A549 (cell line): Measurements from ENCODE around the gene LRCH1. TPM values are rescaled to one million over a fixed set of nuclear protein-coding genes. Genes with fewer than 3 reads are reported as not detected.

Experiments
- ATAC-seq, 2 experiments: fragments of 200-7000 bp in 1 of 2; fragments of >200 bp in 1 of 2; cut with Nextera tagmentation in 1 of 2; cut with Tn5 transposase in 1 of 2; 3 replicates each; pipeline versions ENCODE4 v1.8.0 to v1.9.1; 2018 to 2020; ENCODE audit warnings: mild to moderate bottlenecking in 1 of 2, moderate library complexity in 1 of 2
- CTCF ChIA-PET: fragments of 300-600 bp; sonication (Branson Sonifier 250); formaldehyde crosslinking; extraction: SDS; loops from one replicate; lab custom pipeline; 2021; ENCODE audit warnings: antibody characterized with exemption, inconsistent platforms; lab: Yijun Ruan, JAX
- POLR2A ChIA-PET: fragments of 350-600 bp; formaldehyde crosslinking; extraction: SDS; loops from one replicate; lab custom pipeline; 2021; ENCODE audit warnings: antibody characterized with exemption, inconsistent platforms; lab: Yijun Ruan, JAX
- DNase-seq, 2 experiments: peaks; one replicate each; pipeline versions ENCODE4 v3.0.0 to v3.0.0-alpha.2; 2011 to 2016; ENCODE audit warnings: low read depth in 1 of 2, low spot score in 1 of 2
- FAIRE-seq: peaks from 2 replicates; lab custom pipeline; 2011; peaks lifted over from hg19 to GRCh38; lab: Jason Lieb, UNC
- H3K27ac ChIP-seq, 2 experiments: fragments of >200 bp; sonication (Bioruptor Twin); formaldehyde crosslinking; 3 replicates each; pipeline ENCODE4 v1.5.1; 2016 to 2017
- H3K4me1 ChIP-seq: fragments of >200 bp; sonication (Bioruptor Twin); formaldehyde crosslinking; 3 replicates; pipeline ENCODE4 v1.6.1; 2016
- H3K4me2 ChIP-seq: fragments of >200 bp; sonication (Bioruptor Twin); formaldehyde crosslinking; 3 replicates; pipeline ENCODE4 v1.6.1; 2016
- H3K4me3 ChIP-seq: fragments of >200 bp; sonication (Bioruptor Twin); formaldehyde crosslinking; 3 replicates; pipeline ENCODE4 v1.5.1; 2016
- H3K9me3 ChIP-seq: fragments of >200 bp; sonication (Bioruptor Twin); formaldehyde crosslinking; 3 replicates; pipeline ENCODE4 v1.6.1; 2016
- BCL3 ChIP-seq: fragments of >200 bp; sonication (Bioruptor Twin); formaldehyde crosslinking; IDR thresholded peaks from 3 replicates; pipeline ENCODE4 v1.6.1; 2016
- BHLHE40 ChIP-seq: IDR thresholded peaks from 2 replicates; pipeline ENCODE4 v1.6.1; 2012; ENCODE audit warnings: low read depth, low read length, inconsistent platforms
- CHD2 ChIP-seq: fragments of 150-350 bp; IDR thresholded peaks from 2 replicates; pipeline ENCODE4 v1.6.1; 2014; ENCODE audit warnings: low read length; ENCODE audit not compliant: partially characterized antibody
- E2F6 ChIP-seq: IDR thresholded peaks from 2 replicates; pipeline ENCODE4 v1.6.1; 2012; ENCODE audit warnings: low read depth, borderline replicate concordance
- EHMT2 ChIP-seq: fragments of 200-600 bp; sonication (generic); IDR thresholded peaks from 2 replicates; pipeline ENCODE4 v1.6.1; 2016; ENCODE audit warnings: antibody characterized with exemption, low read depth, mild to moderate bottlenecking, moderate library complexity
- ELK1 ChIP-seq: fragments of 150-350 bp; IDR thresholded peaks from 2 replicates; pipeline ENCODE4 v1.6.1; 2014; ENCODE audit warnings: low read depth, mild to moderate bottlenecking, low read length
- FOSL2 ChIP-seq, 2 experiments: fragments of 450-650 bp in 1 of 2; fragments of >200 bp in 1 of 2; sonication (Bioruptor Twin) in 1 of 2; formaldehyde crosslinking; IDR thresholded peaks; 2 replicates each; pipeline versions ENCODE4 v1.5.0 to v1.6.1; 2016 to 2020; ENCODE audit warnings: mild to moderate bottlenecking in 1 of 2, moderate library complexity in 1 of 2
- GATA3 ChIP-seq: IDR thresholded peaks from 2 replicates; pipeline ENCODE4 v1.6.1; 2012; ENCODE audit warnings: borderline replicate concordance
- HES2 ChIP-seq: fragments of >200 bp; sonication (Bioruptor Twin); formaldehyde crosslinking; IDR thresholded peaks from 2 replicates; pipeline ENCODE4 v1.6.1; 2016
- HEYL ChIP-seq: fragments of 250-450 bp; sonication (Bioruptor Pico); IDR thresholded peaks from 2 replicates; pipeline ENCODE4 v1.8.0; 2021; ENCODE audit warnings: mild to moderate bottlenecking, moderate library complexity
- HMGXB4 ChIP-seq: fragments of 250-450 bp; sonication (Bioruptor Pico); IDR thresholded peaks from 2 replicates; pipeline ENCODE4 v1.5.0; 2021; ENCODE audit warnings: mild to moderate bottlenecking, moderate library complexity, borderline replicate concordance
- HOXA7 ChIP-seq: fragments of 250-450 bp; sonication (Bioruptor Pico); IDR thresholded peaks from 2 replicates; pipeline ENCODE4 v1.5.0; 2020; ENCODE audit warnings: mild to moderate bottlenecking, moderate library complexity
- JUNB ChIP-seq: fragments of >200 bp; sonication (Bioruptor Twin); formaldehyde crosslinking; IDR thresholded peaks from 2 replicates; pipeline ENCODE4 v1.6.1; 2016
- KDM5A ChIP-seq: fragments of 200-600 bp; sonication (generic); IDR thresholded peaks from 2 replicates; pipeline ENCODE4 v1.6.1; 2016; ENCODE audit warnings: antibody characterized with exemption, mild to moderate bottlenecking
- MAX ChIP-seq: IDR thresholded peaks from 2 replicates; pipeline ENCODE4 v1.6.1; 2012
- MAZ ChIP-seq: fragments of 150-350 bp; IDR thresholded peaks from 2 replicates; pipeline ENCODE4 v1.6.1; 2014; ENCODE audit warnings: antibody characterized with exemption, low read depth, low read length, borderline replicate concordance
- MYC ChIP-seq: IDR thresholded peaks from 2 replicates; pipeline ENCODE4 v1.6.1; 2012; ENCODE audit warnings: mild to moderate bottlenecking, inconsistent platforms, low read length, improper control_type of control experiment, borderline replicate concordance
- NPAS2 ChIP-seq: fragments of 250-450 bp; sonication (Bioruptor Pico); IDR thresholded peaks from 2 replicates; pipeline ENCODE4 v1.8.0; 2022; ENCODE audit warnings: mild to moderate bottlenecking, moderate library complexity, borderline replicate concordance
- PBX3 ChIP-seq: IDR thresholded peaks from 2 replicates; pipeline ENCODE4 v1.6.1; 2012
- PHF8 ChIP-seq: fragments of 200-600 bp; sonication (generic); IDR thresholded peaks from 2 replicates; pipeline ENCODE4 v1.6.1; 2016; ENCODE audit warnings: low read depth, mild to moderate bottlenecking, antibody characterized with exemption, moderate library complexity, borderline replicate concordance
- POLR2AphosphoS2 ChIP-seq: conservative IDR thresholded peaks from 2 replicates; pipeline ENCODE4 v1.6.1; 2012; ENCODE audit warnings: low read length, improper control_type of control experiment, inconsistent platforms
- RAD21 ChIP-seq, 2 experiments: fragments of >200 bp in 1 of 2; sonication (Bioruptor Twin) in 1 of 2; formaldehyde crosslinking in 1 of 2; IDR thresholded peaks in 1 of 2; conservative IDR thresholded peaks in 1 of 2; 2 replicates in 1 of 2; 3 replicates in 1 of 2; pipeline ENCODE4 v1.6.1; 2012 to 2018; ENCODE audit warnings: inconsistent platforms in 1 of 2
- RCOR1 ChIP-seq: fragments of 150-350 bp; IDR thresholded peaks from 2 replicates; pipeline ENCODE4 v1.6.1; 2014; ENCODE audit warnings: antibody characterized with exemption, low read length, low read depth
- RFX5 ChIP-seq: fragments of 450-650 bp; IDR thresholded peaks from 2 replicates; pipeline ENCODE4 v1.7.1; 2014; ENCODE audit warnings: antibody characterized with exemption, mild to moderate bottlenecking, moderate library complexity
- TP53 ChIP-seq: fragments of 250-450 bp; sonication (Bioruptor Pico); IDR thresholded peaks from 2 replicates; pipeline ENCODE4 v1.5.0; 2021; ENCODE audit warnings: mild to moderate bottlenecking, moderate library complexity
- USF2 ChIP-seq: fragments of 450-650 bp; IDR thresholded peaks from 2 replicates; pipeline ENCODE4 v1.6.1; 2014; ENCODE audit warnings: antibody characterized with exemption
- ZC3H11A ChIP-seq: fragments of 450-650 bp; IDR thresholded peaks from 2 replicates; pipeline ENCODE4 v1.6.1; 2014; ENCODE audit warnings: antibody characterized with exemption, mild to moderate bottlenecking
- WGBS: methylation state at CpG from one replicate; pipeline ENCODE4 v1.1.6; 2017; ENCODE audit errors: missing lambda C conversion rate; 5-methylcytosine and 5-hydroxymethylcytosine counted together
- polyA plus RNA-seq, 4 experiments: library from polyadenylated mRNA; depleted of rRNA in 3 of 4; stranded (reverse); fragments of >200 nt; fragmentation: RNase III in 1 of 4; extraction: RNeasy Plus Mini Kit Qiagen cat#74134 plus additional on column Dnase treatment in 1 of 4; gene quantifications; 2 replicates in 3 of 4; 3 replicates in 1 of 4; pipeline ENCODE4 v1.2.3, GENCODE V29; 2011 to 2017

Gene LRCH1
- polyA plus RNA-seq, 2 of the 4 experiments (the other 2 are of a cell fraction), result 8.5 to 16.4 TPM

- Histone ChIP-seq H3K9me3 (no peaks in the 10 kb centered on the region), H3K4me2 (no peak overlapping the region), H3K4me3 (no peak overlapping the region), H3K4me1 (peaks cover 10% of the 10 kb centered on the region; the same call in 2 of the 3 replicates), H3K27ac (no peak overlapping the region)
- TF ChIP-seq E2F6, result no peak
- no peak for TF ChIP-seq MAZ
- no peak for TF ChIP-seq USF2
- TF ChIP-seq JUNB, result no peak
- TF ChIP-seq FOSL2 (IDR thresholded peaks at IDR 0.05), result no peak
- TF ChIP-seq FOSL2 (CRISPR knock-in tag; IDR thresholded peaks at IDR 0.05), result no peak
- no peak for TF ChIP-seq GATA3
- TF ChIP-seq MYC, result no peak
- TF ChIP-seq CHD2, result no peak
- no peak for TF ChIP-seq NPAS2 (CRISPR knock-in tag)
- TF ChIP-seq RFX5, result no peak
- no peak for TF ChIP-seq HEYL (CRISPR knock-in tag)
- no peak for TF ChIP-seq ELK1
- TF ChIP-seq HMGXB4, result no peak
- no peak for TF ChIP-seq MAX
- TF ChIP-seq EHMT2, result no peak
- TF ChIP-seq ZC3H11A, result no peak
- TF ChIP-seq HES2, result no peak
- 88% methylated on average over 6 of the region's 6 CpGs for WGBS
- ChIA-PET POLR2A (no interaction called here), CTCF (no interaction called here)
- DNase-seq, result no peak
- no peak for FAIRE-seq
- no peak for ATAC-seq
Measured at GRCh38 chr13:46712524-46712923, 159.6 kb downstream of the LRCH1 start.

GRCh38 chr13:46715363-46715762, 162.4 kb downstream of the LRCH1 start:
- ATAC-seq (no peak), FAIRE-seq (no peak), DNase-seq (no peak)
- ChIA-PET CTCF (interaction anchor here (1.9 kb wide), 1 partner anchor 164 kb away, joined by 5 read pairs; no protein-coding TSS in a partner anchor), POLR2A (no interaction called here)
- Histone ChIP-seq H3K9me3 (no peaks in the 10 kb centered on the region), H3K4me1 (peaks cover 13% of the 10 kb centered on the region; the same call in 2 of the 3 replicates), H3K4me3 (no peak overlapping the region), H3K4me2 (no peak overlapping the region), H3K27ac (no peak overlapping the region)
- no peak for TF ChIP-seq HOXA7 (CRISPR knock-in tag)
- no peak for TF ChIP-seq RCOR1
- no peak for TF ChIP-seq MYC
- no peak for TF ChIP-seq KDM5A
- TF ChIP-seq USF2, result no peak
- no peak for TF ChIP-seq BCL3
- TF ChIP-seq POLR2AphosphoS2, result no peak
- TF ChIP-seq RAD21 (conservative IDR thresholded peaks at IDR 0.05 in 1 of 2, IDR thresholded peaks at IDR 0.05 in 1 of 2), result no peak
- no peak for TF ChIP-seq BHLHE40
- no peak for TF ChIP-seq PHF8
- no peak for TF ChIP-seq PBX3
- TF ChIP-seq TP53 (CRISPR knock-in tag), result no peak
- no peak for TF ChIP-seq CHD2
- WGBS, result 93% methylated on average over 3 of the region's 3 CpGs
